ENCODE data around the gene HOXA5.

DNA sequence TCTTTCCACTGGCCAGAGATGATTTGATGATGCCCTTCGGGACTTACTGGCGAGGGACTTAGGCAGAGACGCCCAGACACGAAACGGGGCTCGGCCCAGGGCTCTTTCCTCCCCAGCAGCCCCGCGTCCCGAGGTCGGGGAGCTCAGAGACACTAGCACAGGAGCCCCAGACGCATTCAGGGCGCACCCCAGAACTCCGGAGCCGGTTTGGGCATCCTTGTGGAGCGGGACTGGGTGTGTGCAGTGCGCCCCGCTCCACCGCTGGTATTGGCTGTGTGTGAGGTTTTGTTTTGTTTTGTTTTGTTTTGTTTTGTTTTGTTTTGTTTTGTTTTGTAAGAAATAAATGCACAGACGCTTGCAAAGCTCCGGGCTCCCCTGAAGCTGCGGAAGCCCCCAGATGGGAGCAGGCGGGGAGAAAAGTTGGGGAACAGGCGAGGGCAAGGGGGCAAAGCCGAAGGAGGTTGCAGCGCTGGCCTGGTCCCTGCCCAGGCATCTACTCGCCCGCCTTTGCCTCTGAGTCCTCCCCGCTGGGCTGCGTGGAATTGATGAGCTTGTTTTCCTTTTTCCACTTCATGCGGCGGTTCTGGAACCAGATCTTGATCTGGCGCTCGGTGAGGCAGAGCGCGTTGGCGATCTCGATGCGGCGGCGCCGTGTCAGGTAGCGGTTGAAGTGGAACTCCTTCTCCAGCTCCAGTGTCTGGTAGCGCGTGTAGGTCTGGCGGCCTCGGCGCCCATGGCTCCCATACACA lies 1.9 kb upstream of the HOXA5 start:
- TF ChIP-seq EZH2 (IDR thresholded peaks at IDR 0.05; ENCODE audit: borderline replicate concordance, low read depth, low read length, severe bottlenecking) (no peak), CTCF (IDR thresholded peaks at IDR 0.05; ENCODE audit: extremely low read depth in 1 of 2, insufficient read depth in 1 of 2, low read depth in 1 of 2, low read length in 2 of 2) (no peak), POLR2AphosphoS5 (IDR thresholded peaks at IDR 0.05; ENCODE audit: insufficient read depth, low read depth, low read length) (no peak), POLR2A (IDR thresholded peaks at IDR 0.05; ENCODE audit: low read depth, low read length) (no peak), GATA2 (IDR thresholded peaks at IDR 0.05; ENCODE audit: insufficient read depth, insufficient read length, low read depth, low read length) (no peak)
